CD4-positive, alpha-beta T cell treated with Interleukin-15 for 4 hours (primary cell): ENCODE results near the gene TMEM59.

Source experiments
- DNase-seq: peaks from one replicate; pipeline ENCODE4 v3.0.0-alpha.2; 2020; ENCODE audit warnings: low spot score

TMEM59 gene

DNA sequence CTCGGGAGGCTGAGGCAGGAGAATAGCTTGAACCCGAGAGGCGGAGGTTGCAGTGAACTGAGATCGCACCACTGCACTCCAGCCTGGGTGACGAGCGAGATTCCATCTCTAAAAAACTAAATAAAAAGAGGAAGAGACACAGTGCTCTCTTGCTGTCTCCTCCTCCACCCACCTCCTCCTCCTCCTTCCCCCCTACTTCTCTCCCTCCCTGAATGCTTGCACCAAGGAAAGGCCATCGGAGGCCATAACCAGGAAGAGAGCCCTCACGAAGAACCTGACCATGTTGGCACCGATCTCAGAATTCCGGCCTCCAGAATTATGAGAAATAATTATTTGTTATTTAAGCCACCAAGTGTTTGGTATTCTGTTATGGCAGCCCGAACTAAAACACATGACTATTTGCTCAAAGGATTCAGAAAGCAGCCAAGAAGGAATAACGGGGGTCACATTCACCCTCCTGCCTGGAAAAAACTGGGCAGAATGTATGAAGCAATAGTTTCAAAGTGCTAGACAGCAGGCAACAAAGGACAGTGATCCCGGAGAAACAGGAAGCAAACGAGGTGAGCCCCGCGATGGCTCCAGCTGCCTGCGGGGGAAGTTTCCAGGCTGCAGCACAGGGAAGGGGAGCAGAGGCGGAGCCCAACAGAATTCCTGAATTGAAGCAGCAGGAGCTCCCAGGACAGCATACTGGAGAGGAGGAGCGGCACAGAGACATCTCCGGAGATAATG is 70.8 kb downstream of the TMEM59 start:
- DNase-seq = no peak

DNA sequence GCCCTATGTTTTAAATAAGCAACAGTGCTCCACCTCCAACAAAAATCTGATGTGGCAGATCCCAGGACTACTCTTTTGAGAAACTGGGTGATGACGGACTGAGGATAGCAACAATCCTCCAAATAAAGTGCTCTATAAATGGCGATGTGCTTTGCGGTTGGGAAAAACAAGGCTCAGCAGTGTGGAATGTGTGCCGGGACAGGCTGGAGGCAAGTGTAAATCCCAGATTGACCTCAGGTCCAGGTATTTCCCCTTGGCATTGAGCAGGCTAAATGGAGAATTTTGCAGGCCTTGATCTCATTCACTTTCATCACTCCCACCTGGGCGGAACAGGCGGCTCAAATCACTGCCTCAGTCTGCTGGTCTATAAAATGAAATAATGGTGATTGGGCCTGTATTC is 71.8 kb downstream of the TMEM59 start:
- no peak for DNase-seq

DNA sequence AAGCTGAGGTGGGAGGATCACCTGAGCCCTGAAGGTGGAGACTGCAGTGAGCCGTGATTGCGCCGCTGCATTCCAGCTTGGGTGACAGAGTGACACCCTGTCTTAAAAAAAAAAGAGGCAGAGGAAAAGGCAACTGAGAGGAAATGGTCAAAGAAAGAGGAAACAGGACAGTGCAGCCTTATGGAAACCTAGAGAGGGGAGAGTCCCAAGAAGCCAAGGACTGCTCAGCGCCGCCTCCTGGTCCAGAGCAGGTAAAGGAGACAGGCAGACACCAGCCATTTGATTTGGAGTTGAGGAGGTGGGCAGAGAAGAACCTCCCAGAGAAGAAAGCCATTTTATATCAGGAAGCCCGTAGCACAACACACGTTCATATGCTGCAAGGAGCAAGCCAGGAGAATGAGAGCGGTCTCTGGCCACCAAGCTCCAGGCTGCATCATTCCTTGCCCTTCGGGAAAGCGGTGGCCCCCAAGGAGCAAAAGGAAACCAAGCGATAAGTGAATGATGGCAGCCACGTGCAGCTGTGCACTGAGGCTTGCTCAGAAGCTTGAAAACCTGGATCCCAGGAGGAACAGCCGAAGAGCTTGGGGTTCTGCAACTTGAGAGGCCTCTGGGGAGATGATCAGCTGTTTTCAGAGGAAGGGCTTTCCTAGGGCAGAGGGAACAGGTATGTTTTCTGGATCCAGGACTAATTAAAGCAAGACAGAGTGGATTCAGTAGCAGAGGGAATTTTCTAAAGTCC is 73.1 kb downstream of the TMEM59 start:
- DNase-seq = no peak
